MCF 10A (cell line): ENCODE measurements around the gene PHC1. TPM values are rescaled to one million over a fixed set of nuclear protein-coding genes. Genes with fewer than 3 reads are reported as not detected.
"Not testable (repeated sequence)": the region's sequence is repeated elsewhere in the genome, so short reads cannot be mapped to it uniquely, and the experiment has no call there.

ENCODE experiments used
- BruUV-seq: library from RNA; stranded (reverse); fragments of 400-500 nt; replicated peaks from 2 replicates; lab custom pipeline; 2021; lab: Mats Ljungman, UMichigan
- CTCF ChIA-PET: fragments of 300-600 bp; sonication (Branson Sonifier 250); formaldehyde crosslinking; extraction: SDS; loops from one replicate; lab custom pipeline; 2021; ENCODE audit warnings: antibody characterized with exemption, inconsistent platforms; lab: Yijun Ruan, JAX
- POLR2A ChIA-PET: fragments of 300-600, 350-650 bp; sonication (Branson Sonifier 250); formaldehyde crosslinking; extraction: SDS; loops from one replicate; lab custom pipeline; 2020; ENCODE audit warnings: antibody characterized with exemption, inconsistent platforms; lab: Yijun Ruan, JAX
- DNase-seq: peaks from one replicate; pipeline ENCODE4 v3.0.0-alpha.2; 2018; ENCODE audit not compliant: unreplicated experiment
- H3K27ac Mint-ChIP-seq: one replicate; pipeline ENCODE4 v1.8.0; 2022; ENCODE audit warnings: mild to moderate bottlenecking, low read depth, mixed read lengths; ENCODE audit not compliant: unreplicated experiment
- H3K27me3 Mint-ChIP-seq: one replicate; pipeline ENCODE4 v1.8.0; 2022; ENCODE audit warnings: mixed read lengths; ENCODE audit not compliant: insufficient read depth, unreplicated experiment
- H3K36me3 Mint-ChIP-seq: one replicate; pipeline ENCODE4 v1.8.0; 2022; ENCODE audit warnings: mild to moderate bottlenecking, moderate library complexity, mixed read lengths; ENCODE audit not compliant: insufficient read depth, unreplicated experiment
- H3K4me1 Mint-ChIP-seq: one replicate; pipeline ENCODE4 v1.8.0; 2022; ENCODE audit warnings: mixed read lengths; ENCODE audit not compliant: insufficient read depth, unreplicated experiment
- H3K4me3 Mint-ChIP-seq: one replicate; pipeline ENCODE4 v1.8.0; 2022; ENCODE audit warnings: mild to moderate bottlenecking, moderate library complexity, mixed read lengths; ENCODE audit not compliant: unreplicated experiment
- H3K9me3 Mint-ChIP-seq: one replicate; pipeline ENCODE4 v1.8.0; 2022; ENCODE audit warnings: mixed read lengths; ENCODE audit not compliant: unreplicated experiment
- CTCF ChIP-seq: fragments of 200-600 bp; IDR thresholded peaks from one replicate; pipeline ENCODE4 v1.8.0; 2022; ENCODE audit warnings: antibody characterized with exemption, mild to moderate bottlenecking; ENCODE audit not compliant: unreplicated experiment
- intact Hi-C: fragments of 100-400 bp; cut with micrococcal nuclease; formaldehyde crosslinking; loops from 2 replicates; pipeline ENCODE4 v1.14.1; 2022
- total RNA-seq: library from RNA; stranded (reverse); gene quantifications from 2 replicates; pipeline ENCODE4 v1.2.3, GENCODE V29; 2022

PHC1 gene
- total RNA-seq, 1 experiment from 2014 or later, result 23.0 TPM

GRCh38 chr12:8936735-8937134 is 22.4 kb downstream of the PHC1 start:
- no peak for DNase-seq
- intact Hi-C loops, result no loop called here
- CTCF ChIA-PET, result interaction anchor here (0.8 kb wide), 1 partner anchor 13 kb away, joined by 5 read pairs; the partner anchor contains the start of gene M6PR
- no peaks in the 10 kb centered on the region for H3K4me1 Mint-ChIP-seq
- POLR2A ChIA-PET, result interaction anchor here (0.6 kb wide), 1 partner anchor 10 kb away, joined by 3 read pairs; no protein-coding TSS in a partner anchor
- H3K36me3 Mint-ChIP-seq, result peaks cover 36% of the 10 kb centered on the region
- no peaks in the 10 kb centered on the region for H3K9me3 Mint-ChIP-seq
- no TSS peak for BruUV-seq
- H3K27ac Mint-ChIP-seq, result no peak overlapping the region
- no peak overlapping the region for H3K4me3 Mint-ChIP-seq
- TF ChIP-seq CTCF, result no peak
- no peaks in the 10 kb centered on the region for H3K27me3 Mint-ChIP-seq

- intact Hi-C loops, H3K27ac Mint-ChIP-seq, H3K4me1 Mint-ChIP-seq, H3K9me3 Mint-ChIP-seq, H3K27me3 Mint-ChIP-seq, BruUV-seq, H3K4me3 Mint-ChIP-seq, DNase-seq: not testable (repeated sequence)
- H3K36me3 Mint-ChIP-seq, result peaks cover 48% of the 10 kb centered on the region
- ChIA-PET CTCF (interaction anchor here (0.6 to 1.4 kb wide), 5 partner anchors 9 to 394 kb away, joined by 3 to 6 read pairs (median 3); no protein-coding TSS in a partner anchor), POLR2A (interaction anchor here (1.4 to 2.0 kb wide), 3 partner anchors 10 to 25 kb away, joined by 5 to 14 read pairs (median 7); partner anchors contain the start of gene M6PR)
Measured at GRCh38 chr12:8937842-8938442, 23.6 kb downstream of the PHC1 start.

GRCh38 chr12:8941691-8942478 is 27.6 kb downstream of the PHC1 start:
- no peak overlapping the region for H3K4me3 Mint-ChIP-seq
- peaks cover 59% of the 10 kb centered on the region for H3K36me3 Mint-ChIP-seq
- peaks cover 2% of the 10 kb centered on the region for H3K4me1 Mint-ChIP-seq
- no peak for DNase-seq
- no peak for TF ChIP-seq CTCF
- ChIA-PET POLR2A (interaction anchor here (0.5 to 0.6 kb wide), 2 partner anchors 564 to 732 kb away, joined by 3 read pairs; no protein-coding TSS in a partner anchor), CTCF (interaction anchor here (0.5 to 1.2 kb wide), 3 partner anchors 27 to 1069 kb away, joined by 3 to 4 read pairs (median 3); partner anchors contain the start of genes PHC1 and SLC2A14)
- no TSS peak for BruUV-seq
- peak overlapping the region; percentile 37 for H3K27ac Mint-ChIP-seq
- H3K9me3 Mint-ChIP-seq, result no peaks in the 10 kb centered on the region
- intact Hi-C loops, result no loop called here
- no peaks in the 10 kb centered on the region for H3K27me3 Mint-ChIP-seq

GRCh38 chr12:8943565-8944186 is 29.4 kb downstream of the PHC1 start:
- Mint-ChIP-seq H3K27me3 (no peaks in the 10 kb centered on the region), H3K4me1 (peaks cover 14% of the 10 kb centered on the region), H3K4me3 (no peak overlapping the region), H3K27ac (no peak overlapping the region), H3K9me3 (no peaks in the 10 kb centered on the region), H3K36me3 (peaks cover 59% of the 10 kb centered on the region)
- ChIA-PET CTCF (interaction anchor here (0.6 to 0.7 kb wide), 2 partner anchors 24 to 263 kb away, joined by 3 read pairs; no protein-coding TSS in a partner anchor), POLR2A (no interaction called here)
- DNase-seq, result no peak
- intact Hi-C loops, result no loop called here
- TF ChIP-seq CTCF, result no peak
- no TSS peak for BruUV-seq
